Activated CD4-positive, alpha-beta T cell treated with anti-CD3 and anti-CD28 coated beads, Interleukin-2, amount 50 U/mL, for 16 hours (primary cell): Measurements from ENCODE around the gene ADAMTS19.

ENCODE experiments used
- DNase-seq: peaks from one replicate; pipeline ENCODE4 v3.0.0-alpha.2; 2020

ADAMTS19 gene

GRCh38 chr5:129689045-129689444, 228.9 kb downstream of the ADAMTS19 start:
- DNase-seq: no peak

GRCh38 chr5:129691220-129691619, 231.1 kb downstream of the ADAMTS19 start:
- DNase-seq: no peak

- DNase-seq: no peak
Measured at GRCh38 chr5:129696636-129697035, 236.5 kb downstream of the ADAMTS19 start.

GRCh38 chr5:129698661-129699060, 238.6 kb downstream of the ADAMTS19 start:
- no peak for DNase-seq

- DNase-seq: no peak
Measured at GRCh38 chr5:129716235-129716634, 256.1 kb downstream of the ADAMTS19 start.

- DNase-seq: no peak
Measured at GRCh38 chr5:129716651-129717050, 256.6 kb downstream of the ADAMTS19 start.

- no peak for DNase-seq
Measured at GRCh38 chr5:129717751-129718310, 257.7 kb downstream of the ADAMTS19 start.

- DNase-seq: no peak
Measured at GRCh38 chr5:129718471-129719090, 258.5 kb downstream of the ADAMTS19 start.

- DNase-seq: no peak
Measured at GRCh38 chr5:129724222-129724621, 264.1 kb downstream of the ADAMTS19 start.

GRCh38 chr5:129724647-129725046, 264.5 kb downstream of the ADAMTS19 start:
- DNase-seq: no peak

- DNase-seq: no peak
Measured at GRCh38 chr5:129739773-129740172, 279.7 kb downstream of the ADAMTS19 start.

GRCh38 chr5:129743541-129744187, 283.6 kb downstream of the ADAMTS19 start:
- no peak for DNase-seq

GRCh38 chr5:129745997-129746396, 285.9 kb downstream of the ADAMTS19 start:
- DNase-seq: no peak

- DNase-seq: no peak
Measured at GRCh38 chr5:129746876-129747275, 286.8 kb downstream of the ADAMTS19 start.

- peak; percentile 12 for DNase-seq
Measured at GRCh38 chr5:129747572-129748407, 287.7 kb downstream of the ADAMTS19 start, which contains the start of gene MINAR2. Gene MINAR2 (plus strand): TSS chr5:129748094. CDS start chr5:129748191, 97 bp downstream.

GRCh38 chr5:129748913-129749880, 289.1 kb downstream of the ADAMTS19 start:
- peak; percentile 9 for DNase-seq

GRCh38 chr5:129760636-129761325, 300.7 kb downstream of the ADAMTS19 start:
- no peak for DNase-seq

- no peak for DNase-seq
Measured at GRCh38 chr5:129763651-129764050, 303.6 kb downstream of the ADAMTS19 start.

GRCh38 chr5:129766798-129767197, 306.7 kb downstream of the ADAMTS19 start:
- no peak for DNase-seq

GRCh38 chr5:129767927-129768380, 307.9 kb downstream of the ADAMTS19 start:
- peak; percentile 89 for DNase-seq

GRCh38 chr5:129768735-129769134, 308.6 kb downstream of the ADAMTS19 start:
- no peak for DNase-seq
